H9 (cell line): ENCODE measurements around the gene MECR. TPM values are rescaled to one million over a fixed set of nuclear protein-coding genes. Genes with fewer than 3 reads are reported as not detected.
A peak's percentile ranks its signal among the peaks of the same experiment; 100 is the strongest.

Experiments used
- DNase-seq: peaks from one replicate; pipeline ENCODE4 v3.0.0-alpha.2; 2017
- H2AFZ ChIP-seq: one replicate; pipeline ENCODE4 v1.6.1; 2013; ENCODE audit warnings: mild to moderate bottlenecking, low read length, control low read depth, moderate library complexity
- H2AK5ac ChIP-seq: 2 replicates; pipeline ENCODE4 v1.6.1; 2013; ENCODE audit warnings: low read length, control low read depth, mixed read lengths; ENCODE audit not compliant: insufficient read length
- H2BK120ac ChIP-seq: one replicate; pipeline ENCODE4 v1.6.1; 2013; ENCODE audit warnings: low read depth, mild to moderate bottlenecking, low read length, control low read depth, inconsistent platforms; ENCODE audit not compliant: poor library complexity, severe bottlenecking
- H2BK12ac ChIP-seq: 2 replicates; pipeline ENCODE4 v1.6.1; 2013; ENCODE audit warnings: low read length, control low read depth, mixed read lengths, low read depth; ENCODE audit not compliant: insufficient read length
- H2BK15ac ChIP-seq: 2 replicates; pipeline ENCODE4 v1.6.1; 2013; ENCODE audit warnings: low read depth, low read length, control low read depth
- H2BK20ac ChIP-seq: one replicate; pipeline ENCODE4 v1.6.1; 2013; ENCODE audit warnings: low read depth, mild to moderate bottlenecking, low read length, control low read depth, inconsistent platforms; ENCODE audit not compliant: poor library complexity, severe bottlenecking
- H2BK5ac ChIP-seq: 2 replicates; pipeline ENCODE4 v1.6.1; 2013; ENCODE audit warnings: low read length, control low read depth, mixed read lengths; ENCODE audit not compliant: insufficient read length
- H3K14ac ChIP-seq: 2 replicates; pipeline ENCODE4 v1.6.1; 2013; ENCODE audit warnings: low read length, control low read depth; ENCODE audit not compliant: insufficient read depth
- H3K18ac ChIP-seq: 2 replicates; pipeline ENCODE4 v1.6.1; 2013; ENCODE audit warnings: low read depth, mild to moderate bottlenecking, mixed read lengths, low read length, control low read depth; ENCODE audit not compliant: insufficient read length
- H3K23ac ChIP-seq: 2 replicates; pipeline ENCODE4 v1.6.1; 2013; ENCODE audit warnings: low read length, control low read depth, mixed read lengths, low read depth; ENCODE audit not compliant: insufficient read length
- H3K23me2 ChIP-seq: 2 replicates; pipeline ENCODE4 v1.6.1; 2013; ENCODE audit warnings: low read depth, mild to moderate bottlenecking, mixed read lengths, low read length, control low read depth; ENCODE audit not compliant: insufficient read length, poor library complexity, severe bottlenecking
- H3K27ac ChIP-seq: 2 replicates; pipeline ENCODE4 v1.5.1; 2013; ENCODE audit warnings: low read length, control low read depth, mixed read lengths, low read depth; ENCODE audit not compliant: insufficient read length
- H3K27me3 ChIP-seq: 2 replicates; pipeline ENCODE4 v1.6.1; 2013; ENCODE audit warnings: low read length, control low read depth, inconsistent platforms; ENCODE audit not compliant: insufficient read depth
- H3K4ac ChIP-seq: 2 replicates; pipeline ENCODE4 v1.6.1; 2013; ENCODE audit warnings: low read depth, mild to moderate bottlenecking, control low read depth, inconsistent platforms, low read length, moderate library complexity
- H3K4me1 ChIP-seq: 2 replicates; pipeline ENCODE4 v1.6.1; 2013; ENCODE audit warnings: low read length, control low read depth, inconsistent platforms; ENCODE audit not compliant: insufficient read depth
- H3K4me2 ChIP-seq: 2 replicates; pipeline ENCODE4 v1.6.1; 2013; ENCODE audit warnings: low read length, control low read depth, mixed read lengths; ENCODE audit not compliant: insufficient read length, insufficient read depth
- H3K56ac ChIP-seq: 2 replicates; pipeline ENCODE4 v1.6.1; 2013; ENCODE audit warnings: low read depth, mild to moderate bottlenecking, mixed read lengths, low read length, control low read depth; ENCODE audit not compliant: insufficient read length
- H3K79me1 ChIP-seq: 2 replicates; pipeline ENCODE4 v1.6.1; 2013; ENCODE audit warnings: low read depth, mild to moderate bottlenecking, moderate library complexity, low read length, control low read depth, inconsistent platforms; ENCODE audit not compliant: insufficient read depth, poor library complexity, severe bottlenecking
- H3K79me2 ChIP-seq: 2 replicates; pipeline ENCODE4 v1.6.1; 2013; ENCODE audit warnings: low read length, control low read depth, inconsistent platforms; ENCODE audit not compliant: insufficient read depth
- H3K9ac ChIP-seq: 2 replicates; pipeline ENCODE4 v1.6.1; 2013; ENCODE audit warnings: low read length, control low read depth, mixed read lengths; ENCODE audit not compliant: insufficient read length; ENCODE audit errors: extremely low read depth
- H3K9me3 ChIP-seq: one replicate; pipeline ENCODE4 v1.6.1; 2013; ENCODE audit warnings: low read depth, low read length, inconsistent platforms; ENCODE audit not compliant: control insufficient read depth
- H3T11ph ChIP-seq: one replicate; pipeline ENCODE4 v1.6.1; 2013; ENCODE audit warnings: mild to moderate bottlenecking, low read length, control low read depth, inconsistent platforms
- H4K20me1 ChIP-seq: one replicate; pipeline ENCODE4 v1.6.1; 2013; ENCODE audit not compliant: control insufficient read depth, insufficient read length, insufficient read depth
- H4K5ac ChIP-seq: 2 replicates; pipeline ENCODE4 v1.6.1; 2013; ENCODE audit warnings: low read depth, mild to moderate bottlenecking, mixed read lengths, low read length, control low read depth; ENCODE audit not compliant: insufficient read length
- H4K8ac ChIP-seq: replicated peaks from 2 replicates; pipeline ENCODE4 v1.6.1; 2013; ENCODE audit warnings: low read length, control low read depth, mixed read lengths, low read depth; ENCODE audit not compliant: insufficient read length
- H4K91ac ChIP-seq: 2 replicates; pipeline ENCODE4 v1.6.1; 2013; ENCODE audit warnings: low read depth, mild to moderate bottlenecking, moderate library complexity, mixed read lengths, low read length, control low read depth; ENCODE audit not compliant: insufficient read length
- H3K27ac Mint-ChIP-seq, 3 experiments: 2 replicates in 2 of 3; 3 replicates in 1 of 3; pipeline ENCODE4 v1.8.0; 2020 to 2021; ENCODE audit warnings: mixed read lengths in 3 of 3, mild to moderate bottlenecking in 1 of 3, moderate library complexity in 1 of 3
- H3K27me3 Mint-ChIP-seq: 2 replicates; pipeline ENCODE4 v1.8.0; 2021; ENCODE audit warnings: low read depth, mild to moderate bottlenecking, moderate library complexity, mixed read lengths
- H3K36me3 Mint-ChIP-seq, 3 experiments: 2 replicates in 2 of 3; 3 replicates in 1 of 3; pipeline ENCODE4 v1.8.0; 2020 to 2021; ENCODE audit warnings: low read depth in 3 of 3, mixed read lengths in 3 of 3; ENCODE audit not compliant: insufficient read depth in 1 of 3
- H3K4me1 Mint-ChIP-seq, 2 experiments: 2 replicates each; pipeline ENCODE4 v1.8.0; 2020; ENCODE audit warnings: mixed read lengths in 2 of 2
- H3K4me3 Mint-ChIP-seq, 2 experiments: 2 replicates in 1 of 2; 3 replicates in 1 of 2; pipeline ENCODE4 v1.8.0; 2020 to 2021; ENCODE audit warnings: mild to moderate bottlenecking in 2 of 2, mixed read lengths in 2 of 2, moderate library complexity in 1 of 2
- H3K9me3 Mint-ChIP-seq, 2 experiments: 2 replicates in 1 of 2; 3 replicates in 1 of 2; pipeline ENCODE4 v1.8.0; 2020; ENCODE audit warnings: mild to moderate bottlenecking in 2 of 2, mixed read lengths in 2 of 2, moderate library complexity in 1 of 2
- CTCF ChIP-seq: fragments of 200-600 bp; sonication (generic); conservative IDR thresholded peaks from 3 replicates; pipeline ENCODE4 v1.8.0; 2021; ENCODE audit warnings: antibody characterized with exemption, mild to moderate bottlenecking
- WGBS: extraction: QIAGEN DNeasy Blood & Tissue Kit; methylation state at CpG from one replicate; pipeline ENCODE4 v1.1.7; 2013; ENCODE audit warnings: missing lambda C conversion rate, low lambda C conversion rate, mixed read lengths; ENCODE audit not compliant: insufficient read length; ENCODE audit errors: extremely low coverage; 5-methylcytosine and 5-hydroxymethylcytosine counted together
- total RNA-seq: library from RNA; stranded (reverse); gene quantifications from 2 replicates; pipeline ENCODE4 v1.2.1, GENCODE V29; 2021

MECR gene
- total RNA-seq, 1 experiment from 2014 or later: 30.9 TPM

GRCh38 chr1:29196863-29197589 lies 33.7 kb downstream of the MECR start:
- H3K18ac ChIP-seq: no peak overlapping the region
- H3K9ac ChIP-seq: no peak overlapping the region
- no peak overlapping the region for H3T11ph ChIP-seq
- no peaks in the 10 kb centered on the region for H3K4me1 ChIP-seq
- no peak overlapping the region for H2BK15ac ChIP-seq
- no peak overlapping the region for H3K4me2 ChIP-seq
- no peaks in the 10 kb centered on the region for H3K27me3 Mint-ChIP-seq
- H4K91ac ChIP-seq: no peak overlapping the region
- no peak overlapping the region for H3K56ac ChIP-seq
- WGBS: no CpG with 5 or more reads among the region's 7 CpGs
- no peak overlapping the region for H2AK5ac ChIP-seq
- H3K79me2 ChIP-seq: no peaks in the 10 kb centered on the region
- no peak overlapping the region for H3K4me3 Mint-ChIP-seq
- no peak overlapping the region for H2BK12ac ChIP-seq
- no peak overlapping the region for H2BK5ac ChIP-seq
- H4K20me1 ChIP-seq: no peaks in the 10 kb centered on the region
- H3K27ac ChIP-seq: no peak overlapping the region
- no peak overlapping the region for H4K5ac ChIP-seq
- H2AFZ ChIP-seq: no peak overlapping the region
- H3K23ac ChIP-seq: no peak overlapping the region
- H3K23me2 ChIP-seq: no peaks in the 10 kb centered on the region
- H4K8ac ChIP-seq: no peak overlapping the region
- no peaks in the 10 kb centered on the region for H3K27me3 ChIP-seq
- peak overlapping the region in 1 of 3 experiments; percentile 39; a peak in 1 of 7 replicates for H3K27ac Mint-ChIP-seq
- no peak overlapping the region for H3K14ac ChIP-seq
- H3K4ac ChIP-seq: no peak overlapping the region
- no peaks in the 10 kb centered on the region for H3K9me3 Mint-ChIP-seq
- no peak for TF ChIP-seq CTCF
- H3K36me3 Mint-ChIP-seq: peaks cover 16 to 54% (median 52%) of the 10 kb centered on the region in 3 experiments; a peak in 6 of 7 replicates
- no peak overlapping the region for H2BK120ac ChIP-seq
- H3K79me1 ChIP-seq: no peaks in the 10 kb centered on the region
- H3K4me1 Mint-ChIP-seq: peaks cover 0 to 4% of the 10 kb centered on the region in 2 experiments; a peak in 1 of 4 replicates
- H3K9me3 ChIP-seq: no peaks in the 10 kb centered on the region
- DNase-seq: no peak
- no peak overlapping the region for H2BK20ac ChIP-seq
